CD4-positive, alpha-beta T cell treated with Interleukin-10 for 1 hour (primary cell): ENCODE data around the gene ASL.
"Not testable (repeated sequence)": the region's sequence is repeated elsewhere in the genome, so short reads cannot be mapped to it uniquely, and the experiment has no call there.

Experiments used
- DNase-seq: peaks from one replicate; pipeline ENCODE4 v3.0.0-alpha.2; 2020

Gene ASL

GRCh38 chr7:66075590-66076461 lies at the start of gene ASL:
Gene ASL (plus strand): TSS chr7:66075819. CDS start chr7:66076082, 263 bp downstream.
- DNase-seq: peak; percentile 89

GRCh38 chr7:66028342-66028741 lies 47.3 kb upstream of the ASL start:
- not testable (repeated sequence) for DNase-seq

GRCh38 chr7:66033471-66034385 lies 41.9 kb upstream of the ASL start:
- DNase-seq: no peak

GRCh38 chr7:66034436-66035010 lies 41.1 kb upstream of the ASL start:
- not testable (repeated sequence) for DNase-seq

GRCh38 chr7:66036382-66036781 lies 39.2 kb upstream of the ASL start:
- no peak for DNase-seq

GRCh38 chr7:66036788-66037187 lies 38.8 kb upstream of the ASL start:
- no peak for DNase-seq

GRCh38 chr7:66039094-66039670 lies 36.4 kb upstream of the ASL start:
- no peak for DNase-seq

GRCh38 chr7:66043681-66044497 lies 31.7 kb upstream of the ASL start:
- DNase-seq: peak; percentile 20

- not testable (repeated sequence) for DNase-seq
These were observed 31.1 kb upstream of the ASL start for GRCh38 chr7:66044498-66044854.

- DNase-seq: no peak
These were observed 28.2 kb upstream of the ASL start for GRCh38 chr7:66047426-66047825.

- not testable (repeated sequence) for DNase-seq
These were observed 25.7 kb upstream of the ASL start for GRCh38 chr7:66049886-66050285.

GRCh38 chr7:66050337-66050957 lies 25.2 kb upstream of the ASL start:
- no peak for DNase-seq

- DNase-seq: no peak
These were observed 24.6 kb upstream of the ASL start for GRCh38 chr7:66050990-66051448.

- DNase-seq: no peak
These were observed 23.2 kb upstream of the ASL start for GRCh38 chr7:66052447-66052846.

GRCh38 chr7:66054063-66054462 lies 21.6 kb upstream of the ASL start:
- DNase-seq: no peak

- DNase-seq: no peak
These were observed 20.2 kb upstream of the ASL start for GRCh38 chr7:66055321-66055956.

- no peak for DNase-seq
These were observed 14.8 kb upstream of the ASL start for GRCh38 chr7:66060796-66061195.

- DNase-seq: no peak
These were observed 5.9 kb upstream of the ASL start for GRCh38 chr7:66069732-66070131.

- DNase-seq: no peak
These were observed 5.4 kb upstream of the ASL start for GRCh38 chr7:66070222-66070621.

- DNase-seq: not testable (repeated sequence)
These were observed 3.4 kb upstream of the ASL start for GRCh38 chr7:66072208-66072607.
